GM23338 (cell line): ENCODE data around the gene CDC45. TPM values are rescaled to one million over a fixed set of nuclear protein-coding genes. Genes with fewer than 3 reads are reported as not detected.

Experiments used
- ATAC-seq: fragments of 200-7000 bp; cut with Tn5 transposase; 3 replicates; pipeline ENCODE4 v1.9.1; 2020
- DNase-seq: peaks from one replicate; pipeline ENCODE4 v3.0.0-alpha.2; 2015; ENCODE audit warnings: low spot score
- H2AFZ ChIP-seq: fragments of 200-600 bp; sonication (generic); 2 replicates; pipeline ENCODE4 v1.8.0; 2016; ENCODE audit warnings: antibody characterized with exemption, mild to moderate bottlenecking, moderate library complexity
- H3F3A ChIP-seq: fragments of 200-600 bp; sonication (generic); replicated peaks from 2 replicates; pipeline ENCODE4 v1.8.0; 2017; ENCODE audit warnings: antibody characterized with exemption, mixed run types, low read depth
- H3K27ac ChIP-seq: fragments of 200-600 bp; sonication (generic); 2 replicates; pipeline ENCODE4 v1.6.1; 2016; ENCODE audit warnings: low read depth
- H3K27me3 ChIP-seq: fragments of 200-600 bp; sonication (generic); 2 replicates; pipeline ENCODE4 v1.8.0; 2016; ENCODE audit warnings: mild to moderate bottlenecking, mixed run types, moderate library complexity; ENCODE audit not compliant: insufficient read depth
- H3K36me3 ChIP-seq: fragments of 200-600 bp; sonication (generic); 2 replicates; pipeline ENCODE4 v1.8.0; 2016; ENCODE audit warnings: mild to moderate bottlenecking; ENCODE audit not compliant: insufficient read depth
- H3K4me1 ChIP-seq: fragments of 200-600 bp; sonication (generic); 2 replicates; pipeline ENCODE4 v1.8.0; 2016; ENCODE audit warnings: mild to moderate bottlenecking, moderate library complexity; ENCODE audit not compliant: insufficient read depth
- H3K4me2 ChIP-seq: fragments of 200-600 bp; sonication (generic); 2 replicates; pipeline ENCODE4 v1.7.1; 2017; ENCODE audit warnings: mixed run types
- H3K4me3 ChIP-seq: fragments of 200-600 bp; sonication (generic); 2 replicates; pipeline ENCODE4 v1.6.1; 2016; ENCODE audit warnings: mixed run types
- H3K79me2 ChIP-seq: fragments of 200-600 bp; sonication (generic); replicated peaks from 2 replicates; pipeline ENCODE4 v1.8.0; 2017; ENCODE audit warnings: mild to moderate bottlenecking; ENCODE audit not compliant: insufficient read depth
- H3K9me2 ChIP-seq: fragments of 200-600 bp; sonication (generic); 2 replicates; pipeline ENCODE4 v1.8.0; 2017; ENCODE audit not compliant: insufficient read depth
- H4K20me1 ChIP-seq: fragments of 200-600 bp; sonication (generic); replicated peaks from 2 replicates; pipeline ENCODE4 v1.8.0; 2017; ENCODE audit warnings: mild to moderate bottlenecking; ENCODE audit not compliant: insufficient read depth
- H3K27ac Mint-ChIP-seq: 2 replicates; pipeline ENCODE4 v1.8.0; 2020; ENCODE audit warnings: inconsistent platforms, mild to moderate bottlenecking, moderate library complexity, mixed read lengths
- H3K27me3 Mint-ChIP-seq: 3 replicates; pipeline ENCODE4 v1.8.0; 2022; ENCODE audit warnings: low read depth, mild to moderate bottlenecking, moderate library complexity, mixed read lengths, inconsistent platforms; ENCODE audit not compliant: insufficient read depth, poor library complexity
- H3K36me3 Mint-ChIP-seq: 3 replicates; pipeline ENCODE4 v1.8.0; 2021; ENCODE audit warnings: low read depth, mild to moderate bottlenecking, inconsistent platforms, moderate library complexity, mixed read lengths
- H3K4me1 Mint-ChIP-seq: 3 replicates; pipeline ENCODE4 v1.8.0; 2020; ENCODE audit warnings: mild to moderate bottlenecking, inconsistent platforms, mixed read lengths
- H3K4me3 Mint-ChIP-seq: 3 replicates; pipeline ENCODE4 v1.8.0; 2021; ENCODE audit warnings: moderate library complexity, mild to moderate bottlenecking, inconsistent platforms, mixed read lengths
- H3K9me3 Mint-ChIP-seq: 3 replicates; pipeline ENCODE4 v1.8.0; 2020; ENCODE audit warnings: moderate library complexity, mild to moderate bottlenecking, inconsistent platforms, mixed read lengths
- CREB1 ChIP-seq: fragments of 250-450 bp; sonication (Bioruptor Pico); IDR thresholded peaks from 2 replicates; pipeline ENCODE4 v1.5.0; 2020; ENCODE audit warnings: low read depth, mild to moderate bottlenecking, moderate library complexity
- CTCF ChIP-seq, 2 experiments: fragments of 200-600 bp in 1 of 2; sonication (generic) in 1 of 2; conservative IDR thresholded peaks; 2 replicates each; pipeline versions ENCODE4 v1.5.1 to v1.6.1; 2016 to 2017; ENCODE audit warnings: antibody characterized with exemption in 2 of 2, low read depth in 2 of 2, mild to moderate bottlenecking in 2 of 2, moderate library complexity in 1 of 2
- EZH2 ChIP-seq: fragments of 200-600 bp; sonication (generic); IDR thresholded peaks from one replicate; pipeline ENCODE4 v1.8.0; 2017; ENCODE audit warnings: antibody characterized with exemption, mild to moderate bottlenecking, low read depth; ENCODE audit not compliant: unreplicated experiment
- EZH2phosphoT487 ChIP-seq: fragments of 200-600 bp; sonication (generic); IDR thresholded peaks from one replicate; pipeline ENCODE4 v1.8.1; 2018; ENCODE audit warnings: antibody characterized with exemption; ENCODE audit not compliant: unreplicated experiment
- JUNB ChIP-seq: IDR thresholded peaks from one replicate; pipeline ENCODE4 v1.6.1; 2016; ENCODE audit warnings: antibody characterized with exemption; ENCODE audit not compliant: unreplicated experiment
- NANOG ChIP-seq: IDR thresholded peaks from 2 replicates; pipeline ENCODE4 v1.6.1; 2016; ENCODE audit warnings: antibody characterized with exemption, borderline replicate concordance
- POLR2AphosphoS5 ChIP-seq: IDR thresholded peaks from 2 replicates; pipeline ENCODE4 v1.6.1; 2016; ENCODE audit warnings: antibody characterized with exemption, low read depth
- REST ChIP-seq: IDR thresholded peaks from one replicate; pipeline ENCODE4 v1.6.1; 2018; ENCODE audit warnings: antibody characterized with exemption; ENCODE audit not compliant: unreplicated experiment
- STAT1 ChIP-seq: IDR thresholded peaks from one replicate; pipeline ENCODE4 v1.6.1; 2016; ENCODE audit warnings: antibody characterized with exemption; ENCODE audit not compliant: unreplicated experiment
- ZNF114 ChIP-seq: fragments of 250-450 bp; sonication (Bioruptor Pico); IDR thresholded peaks from 2 replicates; pipeline ENCODE4 v1.5.0; 2020; ENCODE audit warnings: mild to moderate bottlenecking, moderate library complexity
- ZNF331 ChIP-seq: fragments of 250-450 bp; sonication (Bioruptor Pico); IDR thresholded peaks from 2 replicates; pipeline ENCODE4 v1.5.0; 2020; ENCODE audit warnings: low read depth, mild to moderate bottlenecking, moderate library complexity
- polyA plus RNA-seq: library from polyadenylated mRNA; unstranded; fragments of >200 nt; fragmentation: Nextera tagmentation; extraction: Ambion mirVana; gene quantifications from 2 replicates; pipeline ENCODE4 v1.2.1, GENCODE V29; 2016
- total RNA-seq: library from RNA; depleted of rRNA; stranded (reverse); fragments of >200 nt; shearing (Covaris generic); gene quantifications from 2 replicates; pipeline ENCODE4 v1.2.3, GENCODE V29; 2014
- TF ChIP-seq, protein P1 (sequence below): fragments of 250-450 bp; sonication (Bioruptor Pico); IDR thresholded peaks from 2 replicates; pipeline ENCODE4 v1.5.0; 2020; ENCODE audit warnings: mild to moderate bottlenecking, moderate library complexity
- TF ChIP-seq, protein P2 (sequence below): IDR thresholded peaks from 2 replicates; pipeline ENCODE4 v1.6.1; 2016; ENCODE audit warnings: antibody characterized with exemption

The CDC45 gene
- total and polyA plus RNA-seq, 2 experiments from 2014 or later, result 29.0 to 30.3 TPM

DNA sequence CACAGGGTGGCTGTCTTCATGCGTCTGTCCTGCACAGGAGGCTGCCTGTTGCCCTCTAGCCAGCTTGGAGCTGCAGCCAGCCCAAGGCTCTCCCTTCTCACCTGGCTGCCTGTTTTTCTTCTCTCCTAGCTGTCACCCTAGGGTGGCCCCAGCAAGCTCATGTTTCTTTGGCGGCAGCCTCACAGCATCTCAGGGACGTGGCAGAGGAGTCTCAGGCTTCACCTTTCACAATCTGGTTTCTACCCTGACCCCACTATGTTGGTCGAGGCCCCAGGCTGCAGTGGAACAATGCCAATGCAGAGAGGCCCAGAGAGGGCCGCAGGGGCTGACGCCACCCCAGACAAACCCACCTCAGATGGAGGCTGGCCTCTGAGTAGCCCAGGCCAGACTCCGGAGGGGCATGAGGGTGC, 47.0 kb downstream of the CDC45 start:
- peaks cover 33% of the 10 kb centered on the region for H3K27me3 Mint-ChIP-seq
- Histone ChIP-seq H3K4me3 (no peak overlapping the region), H2AFZ (no peak overlapping the region), H3K27me3 (peaks cover 38% of the 10 kb centered on the region), H3K4me2 (no peak overlapping the region), H3K79me2 (no peaks in the 10 kb centered on the region), H3F3A (peaks cover 11% of the 10 kb centered on the region; the same call in 1 of the 2 replicates), H4K20me1 (no peaks in the 10 kb centered on the region), H3K9me2 (no peaks in the 10 kb centered on the region), H3K36me3 (no peaks in the 10 kb centered on the region), H3K4me1 (peaks cover 8% of the 10 kb centered on the region; the same call in 1 of the 2 replicates), H3K27ac (no peak overlapping the region)
- H3K4me3 Mint-ChIP-seq, result no peak overlapping the region
- H3K36me3 Mint-ChIP-seq, result no peaks in the 10 kb centered on the region
- H3K4me1 Mint-ChIP-seq, result peaks cover 9% of the 10 kb centered on the region
- TF ChIP-seq, protein P1, sequence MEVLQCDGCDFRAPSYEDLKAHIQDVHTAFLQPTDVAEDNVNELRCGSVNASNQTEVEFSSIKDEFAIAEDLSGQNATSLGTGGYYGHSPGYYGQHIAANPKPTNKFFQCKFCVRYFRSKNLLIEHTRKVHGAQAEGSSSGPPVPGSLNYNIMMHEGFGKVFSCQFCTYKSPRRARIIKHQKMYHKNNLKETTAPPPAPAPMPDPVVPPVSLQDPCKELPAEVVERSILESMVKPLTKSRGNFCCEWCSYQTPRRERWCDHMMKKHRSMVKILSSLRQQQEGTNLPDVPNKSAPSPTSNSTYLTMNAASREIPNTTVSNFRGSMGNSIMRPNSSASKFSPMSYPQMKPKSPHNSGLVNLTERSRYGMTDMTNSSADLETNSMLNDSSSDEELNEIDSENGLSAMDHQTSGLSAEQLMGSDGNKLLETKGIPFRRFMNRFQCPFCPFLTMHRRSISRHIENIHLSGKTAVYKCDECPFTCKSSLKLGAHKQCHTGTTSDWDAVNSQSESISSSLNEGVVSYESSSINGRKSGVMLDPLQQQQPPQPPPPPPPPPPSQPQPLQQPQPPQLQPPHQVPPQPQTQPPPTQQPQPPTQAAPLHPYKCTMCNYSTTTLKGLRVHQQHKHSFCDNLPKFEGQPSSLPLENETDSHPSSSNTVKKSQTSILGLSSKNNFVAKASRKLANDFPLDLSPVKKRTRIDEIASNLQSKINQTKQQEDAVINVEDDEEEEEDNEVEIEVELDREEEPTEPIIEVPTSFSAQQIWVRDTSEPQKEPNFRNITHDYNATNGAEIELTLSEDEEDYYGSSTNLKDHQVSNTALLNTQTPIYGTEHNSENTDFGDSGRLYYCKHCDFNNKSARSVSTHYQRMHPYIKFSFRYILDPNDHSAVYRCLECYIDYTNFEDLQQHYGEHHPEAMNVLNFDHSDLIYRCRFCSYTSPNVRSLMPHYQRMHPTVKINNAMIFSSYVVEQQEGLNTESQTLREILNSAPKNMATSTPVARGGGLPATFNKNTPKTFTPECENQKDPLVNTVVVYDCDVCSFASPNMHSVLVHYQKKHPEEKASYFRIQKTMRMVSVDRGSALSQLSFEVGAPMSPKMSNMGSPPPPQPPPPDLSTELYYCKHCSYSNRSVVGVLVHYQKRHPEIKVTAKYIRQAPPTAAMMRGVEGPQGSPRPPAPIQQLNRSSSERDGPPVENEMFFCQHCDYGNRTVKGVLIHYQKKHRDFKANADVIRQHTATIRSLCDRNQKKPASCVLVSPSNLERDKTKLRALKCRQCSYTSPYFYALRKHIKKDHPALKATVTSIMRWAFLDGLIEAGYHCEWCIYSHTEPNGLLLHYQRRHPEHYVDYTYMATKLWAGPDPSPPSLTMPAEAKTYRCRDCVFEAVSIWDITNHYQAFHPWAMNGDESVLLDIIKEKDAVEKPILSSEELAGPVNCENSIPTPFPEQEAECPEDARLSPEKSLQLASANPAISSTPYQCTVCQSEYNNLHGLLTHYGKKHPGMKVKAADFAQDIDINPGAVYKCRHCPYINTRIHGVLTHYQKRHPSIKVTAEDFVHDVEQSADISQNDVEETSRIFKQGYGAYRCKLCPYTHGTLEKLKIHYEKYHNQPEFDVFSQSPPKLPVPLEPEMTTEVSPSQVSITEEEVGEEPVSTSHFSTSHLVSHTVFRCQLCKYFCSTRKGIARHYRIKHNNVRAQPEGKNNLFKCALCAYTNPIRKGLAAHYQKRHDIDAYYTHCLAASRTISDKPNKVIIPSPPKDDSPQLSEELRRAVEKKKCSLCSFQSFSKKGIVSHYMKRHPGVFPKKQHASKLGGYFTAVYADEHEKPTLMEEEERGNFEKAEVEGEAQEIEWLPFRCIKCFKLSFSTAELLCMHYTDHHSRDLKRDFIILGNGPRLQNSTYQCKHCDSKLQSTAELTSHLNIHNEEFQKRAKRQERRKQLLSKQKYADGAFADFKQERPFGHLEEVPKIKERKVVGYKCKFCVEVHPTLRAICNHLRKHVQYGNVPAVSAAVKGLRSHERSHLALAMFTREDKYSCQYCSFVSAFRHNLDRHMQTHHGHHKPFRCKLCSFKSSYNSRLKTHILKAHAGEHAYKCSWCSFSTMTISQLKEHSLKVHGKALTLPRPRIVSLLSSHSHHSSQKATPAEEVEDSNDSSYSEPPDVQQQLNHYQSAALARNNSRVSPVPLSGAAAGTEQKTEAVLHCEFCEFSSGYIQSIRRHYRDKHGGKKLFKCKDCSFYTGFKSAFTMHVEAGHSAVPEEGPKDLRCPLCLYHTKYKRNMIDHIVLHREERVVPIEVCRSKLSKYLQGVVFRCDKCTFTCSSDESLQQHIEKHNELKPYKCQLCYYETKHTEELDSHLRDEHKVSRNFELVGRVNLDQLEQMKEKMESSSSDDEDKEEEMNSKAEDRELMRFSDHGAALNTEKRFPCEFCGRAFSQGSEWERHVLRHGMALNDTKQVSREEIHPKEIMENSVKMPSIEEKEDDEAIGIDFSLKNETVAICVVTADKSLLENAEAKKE, result no peak
- TF ChIP-seq POLR2AphosphoS5, result no peak
- no peak for TF ChIP-seq NANOG
- no peak for TF ChIP-seq CTCF (conservative IDR thresholded peaks at IDR 0.05; ENCODE audit: low read depth in 2 of 2)
- no peak for TF ChIP-seq EZH2
- TF ChIP-seq JUNB, result no peak
- TF ChIP-seq, protein P2, sequence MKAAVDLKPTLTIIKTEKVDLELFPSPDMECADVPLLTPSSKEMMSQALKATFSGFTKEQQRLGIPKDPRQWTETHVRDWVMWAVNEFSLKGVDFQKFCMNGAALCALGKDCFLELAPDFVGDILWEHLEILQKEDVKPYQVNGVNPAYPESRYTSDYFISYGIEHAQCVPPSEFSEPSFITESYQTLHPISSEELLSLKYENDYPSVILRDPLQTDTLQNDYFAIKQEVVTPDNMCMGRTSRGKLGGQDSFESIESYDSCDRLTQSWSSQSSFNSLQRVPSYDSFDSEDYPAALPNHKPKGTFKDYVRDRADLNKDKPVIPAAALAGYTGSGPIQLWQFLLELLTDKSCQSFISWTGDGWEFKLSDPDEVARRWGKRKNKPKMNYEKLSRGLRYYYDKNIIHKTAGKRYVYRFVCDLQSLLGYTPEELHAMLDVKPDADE, result no peak
- TF ChIP-seq CREB1 (CRISPR knock-in tag), result no peak
- TF ChIP-seq STAT1, result no peak
- TF ChIP-seq ZNF331, result no peak
- TF ChIP-seq EZH2phosphoT487, result no peak
- no peak for TF ChIP-seq REST
- TF ChIP-seq ZNF114 (CRISPR knock-in tag), result no peak
- H3K9me3 Mint-ChIP-seq, result no peaks in the 10 kb centered on the region
- DNase-seq, result no peak
- ATAC-seq, result no peak
- no peak overlapping the region for H3K27ac Mint-ChIP-seq
